ENCODE measurements around the gene HEATR1.
"Not testable (repeated sequence)": the region's sequence is repeated elsewhere in the genome, so short reads cannot be mapped to it uniquely, and the experiment has no call there.

The HEATR1 gene

GRCh38 chr1:236603991-236604904, at the start of gene HEATR1:
HEATR1 (minus strand) TSS chr1:236604516; CDS start chr1:236604095, 421 bp downstream.
- DNase-seq, result peak; percentile 75

GRCh38 chr1:236645016-236645680, 40.8 kb upstream of the HEATR1 start:
- no peak for DNase-seq

- no peak for DNase-seq
Observed at GRCh38 chr1:236642763-236643162, 38.4 kb upstream of the HEATR1 start.

GRCh38 chr1:236639686-236640085, 35.4 kb upstream of the HEATR1 start:
- no peak for DNase-seq

GRCh38 chr1:236638945-236639344, 34.6 kb upstream of the HEATR1 start:
- DNase-seq, result no peak

- DNase-seq, result no peak
Observed at GRCh38 chr1:236636017-236636416, 31.7 kb upstream of the HEATR1 start.

- DNase-seq, result no peak
Observed at GRCh38 chr1:236627727-236628408, 23.6 kb upstream of the HEATR1 start.

- no peak for DNase-seq
Observed at GRCh38 chr1:236623371-236624166, 19.3 kb upstream of the HEATR1 start.

GRCh38 chr1:236622407-236622806, 18.1 kb upstream of the HEATR1 start:
- no peak for DNase-seq

- no peak for DNase-seq
Observed at GRCh38 chr1:236619398-236619797, 15.1 kb upstream of the HEATR1 start.

GRCh38 chr1:236618507-236618906, 14.2 kb upstream of the HEATR1 start:
- DNase-seq, result no peak

GRCh38 chr1:236615399-236616148, 11.3 kb upstream of the HEATR1 start:
- no peak for DNase-seq

GRCh38 chr1:236612349-236612748, 8.0 kb upstream of the HEATR1 start:
- no peak for DNase-seq

- no peak for DNase-seq
Observed at GRCh38 chr1:236608930-236609726, 4.8 kb upstream of the HEATR1 start.

GRCh38 chr1:236607597-236607996, 3.3 kb upstream of the HEATR1 start:
- DNase-seq, result not testable (repeated sequence)

GRCh38 chr1:236604905-236605806, 840 bp upstream of the HEATR1 start:
- DNase-seq, result no peak

GRCh38 chr1:236602171-236602570, 2.1 kb downstream of the HEATR1 start:
- DNase-seq, result no peak

- DNase-seq, result no peak
Observed at GRCh38 chr1:236590553-236591150, 13.7 kb downstream of the HEATR1 start.

GRCh38 chr1:236589531-236589930, 14.8 kb downstream of the HEATR1 start:
- no peak for DNase-seq

GRCh38 chr1:236581528-236581927, 22.8 kb downstream of the HEATR1 start:
- no peak for DNase-seq
